Measurements from ENCODE around the gene GRID1.

DNA sequence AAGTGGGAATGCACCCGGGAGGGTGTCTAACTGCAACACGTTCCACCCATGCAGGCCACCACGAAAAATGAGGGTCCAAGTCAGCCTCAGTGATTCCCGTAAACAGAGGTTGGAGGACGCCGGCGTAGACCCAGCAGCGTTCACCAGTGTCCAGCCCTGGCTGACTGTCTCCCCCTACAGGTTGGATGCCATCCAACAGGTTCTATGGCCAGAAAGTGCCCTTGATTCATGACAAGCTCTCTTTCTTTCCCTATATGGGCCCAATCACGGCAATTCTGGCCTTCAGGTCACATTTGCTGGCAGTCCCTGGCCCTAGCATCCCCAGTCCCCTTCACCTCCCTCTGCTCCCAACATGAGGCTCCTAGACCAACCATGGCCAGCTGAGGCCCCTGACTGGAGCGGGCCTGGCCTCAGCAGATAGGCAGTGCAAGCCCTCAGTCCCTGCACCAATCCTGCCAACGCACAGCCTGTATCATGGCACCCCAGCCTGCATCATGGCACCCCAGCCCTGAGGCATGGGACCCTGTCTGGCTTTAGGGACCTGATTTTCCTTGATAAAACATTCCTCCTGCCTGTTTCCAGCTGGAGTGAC is 227.4 kb downstream of the GRID1 start:
- TF ChIP-seq BMI1 (IDR thresholded peaks at IDR 0.05; ENCODE audit: low read length), result no peak
- TF ChIP-seq TBL1XR1 (IDR thresholded peaks at IDR 0.05; ENCODE audit: low read length in 2 of 2), result no peak
